Osteocyte (in vitro differentiated cells): Measurements from ENCODE around the gene EIF4ENIF1. TPM values are rescaled to one million over a fixed set of nuclear protein-coding genes. Genes with fewer than 3 reads are reported as not detected.
"Not testable (repeated sequence)": the region's sequence is repeated elsewhere in the genome, so short reads cannot be mapped to it uniquely, and the experiment has no call there.

Experiments used
- DNase-seq: peaks from one replicate; pipeline ENCODE4 v3.0.0; 2021; ENCODE audit warnings: mixed read lengths; ENCODE audit not compliant: unreplicated experiment; ENCODE audit errors: extremely low spot score
- H3K27ac Mint-ChIP-seq: one replicate; pipeline ENCODE4 v1.8.0; 2021; ENCODE audit warnings: mild to moderate bottlenecking, mixed read lengths; ENCODE audit not compliant: unreplicated experiment
- H3K27me3 Mint-ChIP-seq: one replicate; pipeline ENCODE4 v1.8.0; 2021; ENCODE audit warnings: mixed read lengths; ENCODE audit not compliant: unreplicated experiment
- H3K36me3 Mint-ChIP-seq: one replicate; pipeline ENCODE4 v1.8.0; 2021; ENCODE audit warnings: mixed read lengths; ENCODE audit not compliant: unreplicated experiment
- H3K4me1 Mint-ChIP-seq: one replicate; pipeline ENCODE4 v1.8.0; 2021; ENCODE audit warnings: mixed read lengths; ENCODE audit not compliant: unreplicated experiment
- H3K4me3 Mint-ChIP-seq: one replicate; pipeline ENCODE4 v1.8.0; 2021; ENCODE audit warnings: mild to moderate bottlenecking, moderate library complexity, mixed read lengths; ENCODE audit not compliant: unreplicated experiment
- H3K9me3 Mint-ChIP-seq: one replicate; pipeline ENCODE4 v1.8.0; 2021; ENCODE audit warnings: mixed read lengths; ENCODE audit not compliant: unreplicated experiment
- total RNA-seq: library from RNA; stranded (reverse); gene quantifications from 2 replicates; pipeline ENCODE4 v1.2.1, GENCODE V29; 2021
- TF ChIP-seq, protein P1 (sequence below): fragments of 200-600 bp; sonication (generic); IDR thresholded peaks from 2 replicates; pipeline ENCODE4 v1.5.0; 2021; ENCODE audit warnings: antibody characterized with exemption, mild to moderate bottlenecking, moderate library complexity

EIF4ENIF1 gene
- total RNA-seq, 1 donor from 2014 or later = 38.4 TPM

DNA sequence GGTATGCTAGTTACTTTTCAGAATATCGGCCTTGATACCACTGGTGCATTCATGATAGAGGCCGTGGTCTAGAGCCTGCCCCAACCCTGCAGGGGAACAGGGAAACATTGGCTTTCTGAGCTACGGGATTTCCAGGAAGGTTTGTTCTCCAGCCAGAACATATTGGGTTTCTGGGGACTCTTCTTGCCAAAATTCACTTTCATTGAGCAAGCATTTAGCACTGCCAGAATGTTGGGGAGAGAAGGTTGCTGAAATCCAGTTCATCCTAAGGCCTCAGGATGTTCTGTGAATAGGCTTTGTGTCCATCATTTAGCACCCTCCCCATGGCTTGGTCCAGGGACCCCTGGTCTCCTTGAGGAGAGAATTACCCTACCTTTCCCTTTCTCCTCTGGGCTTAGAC, 53.5 kb downstream of the EIF4ENIF1 start:
- no peak overlapping the region for H3K27ac Mint-ChIP-seq
- no peaks in the 10 kb centered on the region for H3K4me1 Mint-ChIP-seq
- no peaks in the 10 kb centered on the region for H3K27me3 Mint-ChIP-seq
- H3K4me3 Mint-ChIP-seq = no peak overlapping the region
- DNase-seq = no peak
- H3K36me3 Mint-ChIP-seq = peaks cover 72% of the 10 kb centered on the region
- TF ChIP-seq, protein P1, sequence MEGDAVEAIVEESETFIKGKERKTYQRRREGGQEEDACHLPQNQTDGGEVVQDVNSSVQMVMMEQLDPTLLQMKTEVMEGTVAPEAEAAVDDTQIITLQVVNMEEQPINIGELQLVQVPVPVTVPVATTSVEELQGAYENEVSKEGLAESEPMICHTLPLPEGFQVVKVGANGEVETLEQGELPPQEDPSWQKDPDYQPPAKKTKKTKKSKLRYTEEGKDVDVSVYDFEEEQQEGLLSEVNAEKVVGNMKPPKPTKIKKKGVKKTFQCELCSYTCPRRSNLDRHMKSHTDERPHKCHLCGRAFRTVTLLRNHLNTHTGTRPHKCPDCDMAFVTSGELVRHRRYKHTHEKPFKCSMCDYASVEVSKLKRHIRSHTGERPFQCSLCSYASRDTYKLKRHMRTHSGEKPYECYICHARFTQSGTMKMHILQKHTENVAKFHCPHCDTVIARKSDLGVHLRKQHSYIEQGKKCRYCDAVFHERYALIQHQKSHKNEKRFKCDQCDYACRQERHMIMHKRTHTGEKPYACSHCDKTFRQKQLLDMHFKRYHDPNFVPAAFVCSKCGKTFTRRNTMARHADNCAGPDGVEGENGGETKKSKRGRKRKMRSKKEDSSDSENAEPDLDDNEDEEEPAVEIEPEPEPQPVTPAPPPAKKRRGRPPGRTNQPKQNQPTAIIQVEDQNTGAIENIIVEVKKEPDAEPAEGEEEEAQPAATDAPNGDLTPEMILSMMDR = no peak
- no peaks in the 10 kb centered on the region for H3K9me3 Mint-ChIP-seq

DNA sequence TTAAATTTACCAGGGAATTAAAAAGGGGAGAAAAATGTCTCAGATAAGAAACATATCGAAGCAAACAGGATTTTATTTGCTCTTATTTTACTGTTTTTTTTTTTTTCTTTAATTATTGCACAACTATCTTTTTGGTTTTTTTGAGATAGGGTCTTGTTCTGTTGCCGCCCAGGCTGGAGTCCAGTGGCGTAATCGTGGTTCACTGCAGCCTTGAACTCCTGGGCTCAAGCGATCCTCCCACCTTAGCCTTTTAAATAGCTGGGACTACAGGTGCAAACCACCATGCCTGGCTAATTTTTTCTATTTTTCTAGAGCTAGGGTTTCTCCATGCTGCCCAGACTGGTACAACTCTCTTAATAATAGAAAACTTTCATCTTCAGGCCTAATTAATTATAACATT, 57.7 kb downstream of the EIF4ENIF1 start:
- DNase-seq = no peak
- Mint-ChIP-seq H3K4me1 (no peaks in the 10 kb centered on the region), H3K27ac (no peak overlapping the region), H3K36me3 (peaks cover 54% of the 10 kb centered on the region), H3K27me3 (no peaks in the 10 kb centered on the region), H3K9me3 (no peaks in the 10 kb centered on the region), H3K4me3 (no peak overlapping the region)
- TF ChIP-seq, protein P1 = no peak

DNA sequence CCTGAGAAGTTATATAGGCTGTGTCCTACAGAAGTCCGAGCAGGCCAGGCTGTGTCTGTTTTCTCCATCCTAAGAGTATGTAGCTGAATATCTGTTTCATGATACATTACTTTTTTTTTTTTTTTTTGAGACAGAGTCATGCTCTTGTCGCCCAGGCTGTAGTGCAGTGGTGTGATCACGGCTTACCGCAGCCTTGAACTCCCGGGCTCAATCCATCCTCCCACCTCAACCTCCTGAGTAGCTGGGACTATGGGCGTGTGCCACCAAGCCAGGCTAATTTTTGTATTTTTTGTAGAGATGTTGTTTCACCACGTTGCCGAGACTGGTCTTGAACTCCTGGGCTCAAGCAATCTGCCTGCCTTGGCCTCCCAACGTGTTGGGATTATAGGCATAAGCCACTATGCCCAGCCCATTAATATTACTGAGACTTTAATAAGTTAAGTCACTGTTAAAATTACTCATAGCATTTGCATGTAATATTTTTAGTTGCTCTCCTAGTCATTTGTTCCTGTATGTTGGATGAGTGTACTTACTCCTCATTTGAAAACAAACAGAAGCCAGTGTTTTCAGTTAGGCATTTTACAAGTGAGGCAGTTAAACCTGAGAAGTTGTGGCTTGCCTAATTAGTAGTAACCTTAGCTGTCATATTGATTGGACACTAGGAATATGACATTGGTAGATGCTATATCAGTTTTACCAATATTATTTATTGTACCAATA, 64.2 kb downstream of the EIF4ENIF1 start:
- Mint-ChIP-seq H3K27me3 (no peaks in the 10 kb centered on the region), H3K36me3 (peaks cover 48% of the 10 kb centered on the region), H3K27ac (no peak overlapping the region), H3K9me3 (no peaks in the 10 kb centered on the region), H3K4me1 (no peaks in the 10 kb centered on the region), H3K4me3 (no peak overlapping the region)
- DNase-seq = no peak
- TF ChIP-seq, protein P1 = no peak

DNA sequence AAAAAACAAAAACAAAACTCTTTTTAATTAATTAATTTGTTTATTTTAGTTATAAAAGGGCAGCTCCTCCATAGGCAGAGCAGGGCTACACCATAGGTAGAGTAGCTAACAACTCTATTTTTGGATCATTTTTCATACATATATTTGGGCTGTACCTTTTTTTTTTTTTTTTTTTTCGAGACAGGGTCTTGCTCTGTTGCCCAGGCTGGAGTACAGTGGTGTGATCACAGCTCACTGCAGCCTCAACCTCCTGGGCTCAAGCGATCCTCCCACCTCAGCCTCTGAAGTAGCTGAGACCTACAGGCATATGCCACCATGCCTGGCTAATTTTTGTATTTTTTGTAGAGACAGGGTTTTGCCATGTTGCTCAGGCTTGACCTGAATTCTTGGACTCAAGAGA, 87.3 kb downstream of the EIF4ENIF1 start:
- peaks cover 24% of the 10 kb centered on the region for H3K36me3 Mint-ChIP-seq
- H3K27ac Mint-ChIP-seq, H3K4me3 Mint-ChIP-seq: not testable (repeated sequence)

DNA sequence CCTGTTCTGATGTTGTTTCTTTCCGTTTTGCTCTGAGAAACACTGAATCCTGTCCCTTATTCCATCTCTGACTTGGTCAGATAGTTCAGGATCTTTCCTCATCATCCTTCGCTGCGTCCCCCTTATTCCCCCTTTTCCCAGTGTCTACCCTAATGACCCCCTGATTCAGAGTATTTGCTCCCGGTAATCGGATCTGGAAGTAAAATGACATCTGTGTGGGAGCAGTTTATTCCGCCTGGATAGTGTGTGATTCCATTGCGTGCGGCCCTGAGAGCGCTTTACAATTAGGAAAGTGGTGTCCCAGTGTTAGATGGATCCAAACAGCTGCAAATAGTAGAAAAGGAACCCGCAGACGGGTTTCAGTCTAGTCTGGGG, 89.6 kb downstream of the EIF4ENIF1 start:
- H3K27me3 Mint-ChIP-seq = no peaks in the 10 kb centered on the region
- peak overlapping the region; percentile 97 for H3K27ac Mint-ChIP-seq
- no peak for DNase-seq
- H3K4me3 Mint-ChIP-seq = peak overlapping the region; percentile 98
- no peaks in the 10 kb centered on the region for H3K9me3 Mint-ChIP-seq
- TF ChIP-seq, protein P1 = no peak
- peaks cover 18% of the 10 kb centered on the region for H3K4me1 Mint-ChIP-seq
- peaks cover 13% of the 10 kb centered on the region for H3K36me3 Mint-ChIP-seq

More for the DNA sequence above, 87.3 kb downstream of the EIF4ENIF1 start:
- peaks cover 18% of the 10 kb centered on the region for H3K4me1 Mint-ChIP-seq
- not testable (repeated sequence) for DNase-seq, H3K9me3 Mint-ChIP-seq, H3K27me3 Mint-ChIP-seq
